Activated T-cell treated with anti-CD3 and anti-CD28 coated beads, Interleukin-2, amount 50 U/mL, for 24 hours (primary cell): ENCODE results near the gene APOBEC3A.
A peak's percentile ranks its signal among the peaks of the same experiment; 100 is the strongest.
"Not testable (repeated sequence)": the region's sequence is repeated elsewhere in the genome, so short reads cannot be mapped to it uniquely, and the experiment has no call there.

Experiments used
- DNase-seq: peaks from one replicate; pipeline ENCODE4 v3.0.0-alpha.2; 2020
- H3K27ac Mint-ChIP-seq: 2 replicates; pipeline ENCODE4 v1.8.0; 2020; ENCODE audit warnings: mild to moderate bottlenecking, mixed read lengths
- H3K27me3 Mint-ChIP-seq: 2 replicates; pipeline ENCODE4 v1.8.0; 2020; ENCODE audit warnings: mixed read lengths
- H3K36me3 Mint-ChIP-seq: 2 replicates; pipeline ENCODE4 v1.8.0; 2020; ENCODE audit warnings: low read depth, mixed read lengths
- H3K4me1 Mint-ChIP-seq: 2 replicates; pipeline ENCODE4 v1.8.0; 2020; ENCODE audit warnings: low read depth, mixed read lengths
- H3K4me3 Mint-ChIP-seq: 2 replicates; pipeline ENCODE4 v1.8.0; 2020; ENCODE audit warnings: mild to moderate bottlenecking, moderate library complexity, mixed read lengths
- H3K9me3 Mint-ChIP-seq: 2 replicates; pipeline ENCODE4 v1.8.0; 2020; ENCODE audit warnings: mixed read lengths

The APOBEC3A gene

GRCh38 chr22:38992871-38993371, 35.5 kb downstream of the APOBEC3A start:
- not testable (repeated sequence) for H3K36me3 Mint-ChIP-seq, DNase-seq, H3K9me3 Mint-ChIP-seq, H3K27me3 Mint-ChIP-seq, H3K4me3 Mint-ChIP-seq, H3K27ac Mint-ChIP-seq
- peaks cover 24% of the 10 kb centered on the region for H3K4me1 Mint-ChIP-seq

GRCh38 chr22:38996105-38996504, 38.7 kb downstream of the APOBEC3A start:
- Mint-ChIP-seq H3K27ac (no peak overlapping the region), H3K36me3 (no peaks in the 10 kb centered on the region), H3K4me1 (peaks cover 5% of the 10 kb centered on the region), H3K4me3 (no peak overlapping the region), H3K9me3 (peaks cover 4% of the 10 kb centered on the region), H3K27me3 (peaks cover 4% of the 10 kb centered on the region)
- DNase-seq: no peak

GRCh38 chr22:38997518-38997917, 40.1 kb downstream of the APOBEC3A start:
- H3K27ac Mint-ChIP-seq: no peak overlapping the region
- H3K27me3 Mint-ChIP-seq: peaks cover 4% of the 10 kb centered on the region
- peaks cover 4% of the 10 kb centered on the region for H3K9me3 Mint-ChIP-seq
- H3K4me3 Mint-ChIP-seq: no peak overlapping the region
- no peaks in the 10 kb centered on the region for H3K36me3 Mint-ChIP-seq
- DNase-seq: no peak
- H3K4me1 Mint-ChIP-seq: peaks cover 6% of the 10 kb centered on the region

GRCh38 chr22:39003165-39003638, 45.8 kb downstream of the APOBEC3A start:
- DNase-seq: peak; percentile 76
- Mint-ChIP-seq H3K9me3 (peaks cover 1% of the 10 kb centered on the region), H3K27me3 (no peaks in the 10 kb centered on the region), H3K36me3 (no peaks in the 10 kb centered on the region), H3K4me1 (peaks cover 11% of the 10 kb centered on the region), H3K4me3 (no peak overlapping the region), H3K27ac (no peak overlapping the region)

- peaks cover 14% of the 10 kb centered on the region for H3K4me1 Mint-ChIP-seq
- no peaks in the 10 kb centered on the region for H3K27me3 Mint-ChIP-seq
- no peak for DNase-seq
- H3K4me3 Mint-ChIP-seq: no peak overlapping the region
- no peaks in the 10 kb centered on the region for H3K9me3 Mint-ChIP-seq
- no peak overlapping the region for H3K27ac Mint-ChIP-seq
- no peaks in the 10 kb centered on the region for H3K36me3 Mint-ChIP-seq
These were observed 49.8 kb downstream of the APOBEC3A start for GRCh38 chr22:39007177-39007576.

GRCh38 chr22:39008271-39008850, 51.0 kb downstream of the APOBEC3A start:
- not testable (repeated sequence) for H3K4me3 Mint-ChIP-seq, H3K9me3 Mint-ChIP-seq, DNase-seq, H3K36me3 Mint-ChIP-seq, H3K27ac Mint-ChIP-seq, H3K27me3 Mint-ChIP-seq
- H3K4me1 Mint-ChIP-seq: peaks cover 15% of the 10 kb centered on the region

GRCh38 chr22:39010946-39011345, 53.5 kb downstream of the APOBEC3A start:
- H3K27me3 Mint-ChIP-seq: no peaks in the 10 kb centered on the region
- H3K4me3 Mint-ChIP-seq: no peak overlapping the region
- peaks cover 27% of the 10 kb centered on the region for H3K4me1 Mint-ChIP-seq
- no peaks in the 10 kb centered on the region for H3K9me3 Mint-ChIP-seq
- DNase-seq: no peak
- H3K36me3 Mint-ChIP-seq: peaks cover 11% of the 10 kb centered on the region
- H3K27ac Mint-ChIP-seq: no peak overlapping the region
